ENCODE measurements around the gene POLR2F.

- TF ChIP-seq, protein P1, sequence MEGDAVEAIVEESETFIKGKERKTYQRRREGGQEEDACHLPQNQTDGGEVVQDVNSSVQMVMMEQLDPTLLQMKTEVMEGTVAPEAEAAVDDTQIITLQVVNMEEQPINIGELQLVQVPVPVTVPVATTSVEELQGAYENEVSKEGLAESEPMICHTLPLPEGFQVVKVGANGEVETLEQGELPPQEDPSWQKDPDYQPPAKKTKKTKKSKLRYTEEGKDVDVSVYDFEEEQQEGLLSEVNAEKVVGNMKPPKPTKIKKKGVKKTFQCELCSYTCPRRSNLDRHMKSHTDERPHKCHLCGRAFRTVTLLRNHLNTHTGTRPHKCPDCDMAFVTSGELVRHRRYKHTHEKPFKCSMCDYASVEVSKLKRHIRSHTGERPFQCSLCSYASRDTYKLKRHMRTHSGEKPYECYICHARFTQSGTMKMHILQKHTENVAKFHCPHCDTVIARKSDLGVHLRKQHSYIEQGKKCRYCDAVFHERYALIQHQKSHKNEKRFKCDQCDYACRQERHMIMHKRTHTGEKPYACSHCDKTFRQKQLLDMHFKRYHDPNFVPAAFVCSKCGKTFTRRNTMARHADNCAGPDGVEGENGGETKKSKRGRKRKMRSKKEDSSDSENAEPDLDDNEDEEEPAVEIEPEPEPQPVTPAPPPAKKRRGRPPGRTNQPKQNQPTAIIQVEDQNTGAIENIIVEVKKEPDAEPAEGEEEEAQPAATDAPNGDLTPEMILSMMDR (IDR thresholded peaks at IDR 0.05): no peak
- TF ChIP-seq POLR2A (IDR thresholded peaks at IDR 0.05): no peak
These were observed 13.6 kb downstream of the POLR2F start for GRCh38 chr22:37967147-37967546.
